ENCODE results near the gene ZPBP2. TPM values are rescaled to one million over a fixed set of nuclear protein-coding genes. Genes with fewer than 3 reads are reported as not detected.

Gene ZPBP2
- total and polyA plus RNA-seq, 8 donors: not detected

GRCh38 chr17:39835038-39835786 lies 32.8 kb upstream of the ZPBP2 start:
- H3K36me3 ChIP-seq: no peaks in the 10 kb centered on the region
- H3K27ac ChIP-seq: no peak overlapping the region
- no peaks in the 10 kb centered on the region for H3K27me3 ChIP-seq
- ATAC-seq (no peak), DNase-seq (no peak)
- intact Hi-C loops (cut with DNase I): no loop called here
- no peak overlapping the region for H3K4me3 ChIP-seq
- TF ChIP-seq CTCF (IDR thresholded peaks at IDR 0.05): no peak
- no peaks in the 10 kb centered on the region for H3K4me1 ChIP-seq
- H3K9me3 ChIP-seq: peaks cover 0 to 7% of the 10 kb centered on the region in 2 donors

DNA sequence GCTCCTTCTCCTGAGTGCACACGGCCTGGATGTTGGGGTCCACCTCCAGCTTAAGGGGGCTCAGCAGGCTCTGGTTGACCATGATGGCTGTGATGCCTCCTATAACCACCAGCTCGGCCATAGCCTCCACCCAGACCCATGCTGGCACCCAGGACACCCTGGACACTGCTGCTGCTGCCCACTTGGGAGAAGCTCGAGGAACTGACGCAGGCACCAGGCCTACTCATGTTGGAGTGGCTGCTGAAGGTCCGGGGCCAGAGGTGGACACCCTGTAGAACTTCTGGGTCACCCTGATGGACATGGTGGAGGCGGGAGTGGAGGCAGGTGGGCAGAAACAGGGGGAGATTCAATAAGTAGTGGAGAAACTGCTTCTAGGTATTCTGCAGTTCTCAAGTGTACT lies 31.9 kb upstream of the ZPBP2 start:
- Histone ChIP-seq H3K9me3 (peaks cover 0 to 7% of the 10 kb centered on the region in 2 donors), H3K36me3 (no peaks in the 10 kb centered on the region), H3K4me1 (no peaks in the 10 kb centered on the region), H3K27ac (no peak overlapping the region), H3K27me3 (peaks cover 0 to 7% of the 10 kb centered on the region in 2 donors), H3K4me3 (no peak overlapping the region)
- DNase-seq: no peak
- no peak for ATAC-seq
- intact Hi-C loops (cut with DNase I): no loop called here
- no peak for TF ChIP-seq CTCF (IDR thresholded peaks at IDR 0.05)

- no peak overlapping the region for H3K4me3 ChIP-seq
- H3K36me3 ChIP-seq: no peaks in the 10 kb centered on the region
- H3K27ac ChIP-seq: no peak overlapping the region
- ATAC-seq (no peak), DNase-seq (no peak)
- H3K9me3 ChIP-seq: peaks cover 0 to 7% of the 10 kb centered on the region in 2 donors
- H3K27me3 ChIP-seq: peaks cover 0 to 18% of the 10 kb centered on the region in 2 donors
- intact Hi-C loops (cut with DNase I): no loop called here
- H3K4me1 ChIP-seq: no peaks in the 10 kb centered on the region
- TF ChIP-seq CTCF (IDR thresholded peaks at IDR 0.05): no peak
Measured at GRCh38 chr17:39838057-39838456, 29.9 kb upstream of the ZPBP2 start.

DNA sequence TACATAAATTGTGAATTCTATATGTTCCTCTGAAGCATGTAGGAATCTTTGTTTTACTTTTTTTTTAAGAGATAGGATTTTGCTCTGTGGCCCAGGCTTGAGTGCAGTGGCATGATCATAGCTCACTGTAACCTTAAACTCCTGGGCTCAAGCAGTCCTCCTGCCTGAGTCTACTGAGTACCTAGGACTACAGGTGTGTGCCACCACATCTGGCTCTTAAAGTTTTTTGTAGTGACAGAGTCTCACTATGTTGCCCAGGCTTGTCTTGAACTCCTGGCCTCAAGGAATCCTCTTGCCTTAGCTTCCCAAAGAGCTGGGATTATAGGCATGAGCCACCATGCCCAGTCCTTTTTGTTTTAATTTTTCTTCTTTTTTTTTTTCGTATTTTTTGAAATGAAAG lies 29.2 kb upstream of the ZPBP2 start:
- peaks cover 0 to 7% of the 10 kb centered on the region in 2 donors for H3K9me3 ChIP-seq
- H3K27me3 ChIP-seq: peaks cover 0 to 24% of the 10 kb centered on the region in 2 donors
- no peak for TF ChIP-seq CTCF (IDR thresholded peaks at IDR 0.05)
- intact Hi-C loops (cut with DNase I): no loop called here
- no peak overlapping the region for H3K27ac ChIP-seq
- no peak overlapping the region for H3K4me3 ChIP-seq
- no peak for ATAC-seq
- H3K36me3 ChIP-seq: no peaks in the 10 kb centered on the region
- no peak for DNase-seq
- no peaks in the 10 kb centered on the region for H3K4me1 ChIP-seq

DNA sequence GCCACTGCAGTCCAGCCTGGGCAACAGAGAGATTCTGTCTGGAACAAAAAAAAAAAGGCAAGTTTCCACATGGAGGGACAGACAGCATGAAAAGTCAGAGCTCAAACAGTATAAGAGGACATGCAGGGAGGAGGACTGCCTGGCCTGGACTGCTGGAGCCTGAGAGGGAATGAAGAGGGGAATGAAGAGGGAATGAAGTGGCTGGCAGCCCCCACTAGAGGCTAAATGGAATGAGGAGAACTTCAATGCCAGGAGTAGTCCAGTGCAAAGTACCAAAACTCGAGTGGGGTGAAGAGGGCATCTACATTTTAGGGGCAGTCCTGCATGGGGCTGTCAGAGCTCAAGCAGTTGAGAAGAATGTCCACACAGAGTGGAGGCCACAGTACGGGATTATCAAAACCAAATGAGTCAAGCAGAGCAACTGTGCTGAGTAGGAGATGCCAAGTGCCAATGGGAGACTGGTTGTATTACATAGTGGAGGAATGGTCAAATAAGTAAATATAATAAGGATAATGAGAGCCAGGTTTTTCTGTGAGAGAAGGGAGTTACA lies 26.8 kb upstream of the ZPBP2 start:
- Histone ChIP-seq H3K36me3 (no peaks in the 10 kb centered on the region), H3K9me3 (peaks cover 0 to 7% of the 10 kb centered on the region in 2 donors), H3K4me1 (no peaks in the 10 kb centered on the region), H3K27me3 (peaks cover 0 to 32% of the 10 kb centered on the region in 2 donors), H3K4me3 (no peak overlapping the region), H3K27ac (no peak overlapping the region)
- ATAC-seq (peak; percentile 90), DNase-seq (peak in 1 of 4 donors; percentile 40)
- intact Hi-C loops (cut with DNase I): no loop called here
- TF ChIP-seq CTCF (IDR thresholded peaks at IDR 0.05): no peak

Data from left lung (tissue), 10 donors.